Measurements from ENCODE around the gene MAPK13.
"Not testable (repeated sequence)": the region's sequence is repeated elsewhere in the genome, so short reads cannot be mapped to it uniquely, and the experiment has no call there.

Gene MAPK13

GRCh38 chr6:36113049-36113448 lies 17.3 kb upstream of the MAPK13 start:
- in situ Hi-C loops (cut with MboI; ENCODE audit: low pct_unique_long_range_greater_than_20kb, low sequenced_read_pairs), result no loop called here
- no peak for DNase-seq

- DNase-seq, result no peak
- in situ Hi-C loops (cut with MboI; ENCODE audit: low pct_unique_long_range_greater_than_20kb, low sequenced_read_pairs), result no loop called here
Measured at GRCh38 chr6:36113703-36114102, 16.6 kb upstream of the MAPK13 start.

- DNase-seq, result peak; percentile 84
- in situ Hi-C loops (cut with MboI; ENCODE audit: low pct_unique_long_range_greater_than_20kb, low sequenced_read_pairs), result no loop called here
Measured at GRCh38 chr6:36114798-36115408, 15.4 kb upstream of the MAPK13 start.

- in situ Hi-C loops (cut with MboI; ENCODE audit: low pct_unique_long_range_greater_than_20kb, low sequenced_read_pairs), result no loop called here
- DNase-seq, result no peak
Measured at GRCh38 chr6:36115412-36115811, 14.9 kb upstream of the MAPK13 start.

GRCh38 chr6:36116066-36116864 lies 14.0 kb upstream of the MAPK13 start:
- DNase-seq, result no peak
- in situ Hi-C loops (cut with MboI; ENCODE audit: low pct_unique_long_range_greater_than_20kb, low sequenced_read_pairs), result no loop called here

GRCh38 chr6:36116943-36117342 lies 13.4 kb upstream of the MAPK13 start:
- in situ Hi-C loops (cut with MboI; ENCODE audit: low pct_unique_long_range_greater_than_20kb, low sequenced_read_pairs), result no loop called here
- DNase-seq, result no peak

- DNase-seq, result no peak
- in situ Hi-C loops (cut with MboI; ENCODE audit: low pct_unique_long_range_greater_than_20kb, low sequenced_read_pairs), result no loop called here
Measured at GRCh38 chr6:36117658-36118549, 12.4 kb upstream of the MAPK13 start.

- in situ Hi-C loops (cut with MboI; ENCODE audit: low pct_unique_long_range_greater_than_20kb, low sequenced_read_pairs), result no loop called here
- DNase-seq, result peak; percentile 15
Measured at GRCh38 chr6:36118550-36119107, 11.7 kb upstream of the MAPK13 start.

- in situ Hi-C loops (cut with MboI; ENCODE audit: low pct_unique_long_range_greater_than_20kb, low sequenced_read_pairs), result no loop called here
- DNase-seq, result no peak
Measured at GRCh38 chr6:36119209-36119608, 11.1 kb upstream of the MAPK13 start.

- no peak for DNase-seq
- in situ Hi-C loops (cut with MboI; ENCODE audit: low pct_unique_long_range_greater_than_20kb, low sequenced_read_pairs), result loop anchor here (10.0 kb wide), 2 partner anchors 75 to 245 kb away; partner anchors contain the start of gene BRPF3
Measured at GRCh38 chr6:36120018-36120417, 10.3 kb upstream of the MAPK13 start.

- in situ Hi-C loops (cut with MboI; ENCODE audit: low pct_unique_long_range_greater_than_20kb, low sequenced_read_pairs), result loop anchor here (10.0 kb wide), 2 partner anchors 74 to 244 kb away; partner anchors contain the start of gene BRPF3
- DNase-seq, result peak; percentile 51
Measured at GRCh38 chr6:36120539-36120938, 9.8 kb upstream of the MAPK13 start.

- in situ Hi-C loops (cut with MboI; ENCODE audit: low pct_unique_long_range_greater_than_20kb, low sequenced_read_pairs), result loop anchor here (10.0 kb wide), 2 partner anchors 74 to 244 kb away; partner anchors contain the start of gene BRPF3
- peak; percentile 56 for DNase-seq
Measured at GRCh38 chr6:36120979-36121786, 9.1 kb upstream of the MAPK13 start.

- no peak for DNase-seq
- in situ Hi-C loops (cut with MboI; ENCODE audit: low pct_unique_long_range_greater_than_20kb, low sequenced_read_pairs), result loop anchor here (10.0 kb wide), 2 partner anchors 73 to 243 kb away; partner anchors contain the start of gene BRPF3
Measured at GRCh38 chr6:36121787-36122494, 8.4 kb upstream of the MAPK13 start.

GRCh38 chr6:36122495-36123269 lies 7.6 kb upstream of the MAPK13 start:
- in situ Hi-C loops (cut with MboI; ENCODE audit: low pct_unique_long_range_greater_than_20kb, low sequenced_read_pairs), result loop anchor here (10.0 kb wide), 2 partner anchors 72 to 242 kb away; partner anchors contain the start of gene BRPF3
- no peak for DNase-seq

- in situ Hi-C loops (cut with MboI; ENCODE audit: low pct_unique_long_range_greater_than_20kb, low sequenced_read_pairs), result loop anchor here (10.0 kb wide), 2 partner anchors 71 to 241 kb away; partner anchors contain the start of gene BRPF3
- DNase-seq, result peak; percentile 86
Measured at GRCh38 chr6:36123270-36124139, 6.8 kb upstream of the MAPK13 start.

- in situ Hi-C loops (cut with MboI; ENCODE audit: low pct_unique_long_range_greater_than_20kb, low sequenced_read_pairs), result loop anchor here (10.0 kb wide), 2 partner anchors 70 to 240 kb away; partner anchors contain the start of gene BRPF3
- DNase-seq, result not testable (repeated sequence)
Measured at GRCh38 chr6:36124346-36124745, 6.0 kb upstream of the MAPK13 start.

Measured in KBM-7 (cell line).